GM12878 (cell line): ENCODE data around the gene DUSP16. TPM values are rescaled to one million over a fixed set of nuclear protein-coding genes. Genes with fewer than 3 reads are reported as not detected.

ENCODE experiments used
- ATAC-seq: fragments of 200-7000 bp; cut with Tn5 transposase; 3 replicates; pipeline ENCODE4 v1.9.1; 2020; ENCODE audit warnings: mild to moderate bottlenecking, moderate library complexity
- BruUV-seq: library from RNA; stranded (reverse); fragments of 400-500 nt; replicated peaks from 2 replicates; lab custom pipeline; 2021; lab: Mats Ljungman, UMichigan
- CTCF ChIA-PET: fragments of 300-600 bp; sonication (Branson Sonifier 250); formaldehyde crosslinking; extraction: SDS; loops from one replicate; lab custom pipeline; 2021; ENCODE audit warnings: inconsistent platforms; lab: Yijun Ruan, JAX
- POLR2A ChIA-PET: fragments of 350-600 bp; formaldehyde crosslinking; extraction: SDS; loops from one replicate; lab custom pipeline; 2021; ENCODE audit warnings: inconsistent platforms; lab: Charles Lee
- RAD21 ChIA-PET: fragments of 300-600 bp; sonication (Branson Sonifier 250); formaldehyde crosslinking; loops from one replicate; lab custom pipeline; 2023; ENCODE audit warnings: antibody characterized with exemption; ENCODE audit not compliant: unreplicated experiment; lab: Charles Lee
- SMC1A ChIA-PET: fragments of 300-600 bp; sonication (Branson Sonifier 250); formaldehyde crosslinking; loops from one replicate; lab custom pipeline; 2023; ENCODE audit not compliant: unreplicated experiment, uncharacterized antibody; lab: Charles Lee
- DNase-seq: peaks from one replicate; pipeline ENCODE4 v3.0.0-alpha.2; 2011; ENCODE audit warnings: low read depth, low spot score
- FAIRE-seq: peaks from 3 replicates; lab custom pipeline; 2011; peaks lifted over from hg19 to GRCh38; lab: Jason Lieb, UNC
- H2AFZ ChIP-seq: 2 replicates; pipeline ENCODE4 v1.6.0; 2011; ENCODE audit warnings: low read depth, low read length, control low read depth; ENCODE audit not compliant: control insufficient read depth
- H3K27ac ChIP-seq: 2 replicates; pipeline ENCODE4 v1.5.1; 2011; ENCODE audit warnings: control low read depth; ENCODE audit not compliant: control insufficient read depth, insufficient read depth
- H3K27me3 ChIP-seq, 2 experiments: replicated peaks in 1 of 2; 2 replicates each; pipeline versions ENCODE4 v1.6.0 to v1.6.1; 2011; ENCODE audit warnings: low read length in 1 of 2; ENCODE audit not compliant: control insufficient read depth in 2 of 2, insufficient read depth in 2 of 2
- H3K36me3 ChIP-seq, 2 experiments: 2 replicates each; pipeline ENCODE4 v1.5.1; 2011; ENCODE audit warnings: low read length in 1 of 2; ENCODE audit not compliant: control insufficient read depth in 2 of 2, insufficient read depth in 2 of 2
- H3K4me1 ChIP-seq: 2 replicates; pipeline ENCODE4 v1.6.1; 2011; ENCODE audit warnings: mild to moderate bottlenecking, low read length, moderate library complexity, mixed read lengths; ENCODE audit not compliant: control insufficient read depth, insufficient read depth
- H3K4me2 ChIP-seq: 2 replicates; pipeline ENCODE4 v1.6.0; 2011; ENCODE audit warnings: control low read depth; ENCODE audit not compliant: control insufficient read depth, insufficient read depth
- H3K4me3 ChIP-seq: fragments of 200-600 bp; sonication (generic); 2 replicates; pipeline ENCODE4 v1.5.1; 2016
- H3K79me2 ChIP-seq: 2 replicates; pipeline ENCODE4 v1.6.0; 2011; ENCODE audit warnings: low read length; ENCODE audit not compliant: control insufficient read depth, insufficient read depth
- H3K9ac ChIP-seq: 2 replicates; pipeline ENCODE4 v1.8.0; 2011; ENCODE audit warnings: low read length, control low read depth, mixed read lengths; ENCODE audit not compliant: control insufficient read depth, insufficient read depth
- H3K9me3 ChIP-seq: replicated peaks from 3 replicates; pipeline ENCODE4 v1.5.1; 2011; ENCODE audit warnings: mild to moderate bottlenecking, low read length; ENCODE audit not compliant: control insufficient read depth, insufficient read depth
- H4K20me1 ChIP-seq: 2 replicates; pipeline ENCODE4 v1.6.0; 2011; ENCODE audit not compliant: control insufficient read depth, insufficient read depth
- ASH2L ChIP-seq: fragments of 300-600, 200-600 bp; sonication (generic); IDR thresholded peaks from 2 replicates; pipeline ENCODE4 v1.6.1; 2017; ENCODE audit warnings: low read depth, mild to moderate bottlenecking, borderline replicate concordance
- ATF2 ChIP-seq: IDR thresholded peaks from 2 replicates; pipeline ENCODE4 v1.6.1; 2012; ENCODE audit warnings: low read length, inconsistent platforms
- CHD4 ChIP-seq: fragments of 200-600 bp; sonication (generic); IDR thresholded peaks from 2 replicates; pipeline ENCODE4 v1.6.1; 2016; ENCODE audit warnings: mild to moderate bottlenecking
- CREM ChIP-seq: IDR thresholded peaks from 2 replicates; pipeline ENCODE4 v1.6.1; 2014; ENCODE audit warnings: antibody characterized with exemption, low read depth
- EED ChIP-seq: sonication (generic); IDR thresholded peaks from 2 replicates; pipeline ENCODE4 v1.6.1; 2016; ENCODE audit warnings: antibody characterized with exemption, low read depth
- HCFC1 ChIP-seq: fragments of 150-350 bp; IDR thresholded peaks from 2 replicates; pipeline ENCODE4 v1.6.1; 2014; ENCODE audit warnings: low read length
- HDAC6 ChIP-seq: fragments of 200-600 bp; sonication (generic); IDR thresholded peaks from one replicate; pipeline ENCODE4 v1.8.0; 2017; ENCODE audit warnings: antibody characterized with exemption; ENCODE audit not compliant: unreplicated experiment
- IKZF1 ChIP-seq: fragments of 450-650 bp; conservative IDR thresholded peaks from 2 replicates; pipeline ENCODE4 v1.6.1; 2017; ENCODE audit warnings: antibody characterized with exemption, mild to moderate bottlenecking
- IKZF2 ChIP-seq, 2 experiments: fragments of 450-650 bp; IDR thresholded peaks; 2 replicates each; pipeline ENCODE4 v1.6.1; 2017; ENCODE audit warnings: mild to moderate bottlenecking in 2 of 2, moderate library complexity in 2 of 2
- KAT2A ChIP-seq: conservative IDR thresholded peaks from 2 replicates; pipeline ENCODE4 v1.6.1; 2011; ENCODE audit warnings: low read depth, low read length; ENCODE audit not compliant: control insufficient read depth
- MEF2A ChIP-seq: IDR thresholded peaks from 2 replicates; pipeline ENCODE4 v1.6.1; 2011; ENCODE audit warnings: low read depth, mild to moderate bottlenecking, low read length, moderate library complexity; ENCODE audit not compliant: insufficient read depth
- NR2C1 ChIP-seq: fragments of 450-650 bp; IDR thresholded peaks from 2 replicates; pipeline ENCODE4 v1.6.1; 2017; ENCODE audit warnings: antibody characterized with exemption, mild to moderate bottlenecking, moderate library complexity
- NR2F1 ChIP-seq: fragments of 450-650 bp; conservative IDR thresholded peaks from 2 replicates; pipeline ENCODE4 v1.6.1; 2017; ENCODE audit warnings: mild to moderate bottlenecking
- SMARCA5 ChIP-seq: fragments of 450-650 bp; IDR thresholded peaks from 2 replicates; pipeline ENCODE4 v1.6.1; 2017; ENCODE audit warnings: mild to moderate bottlenecking
- SPI1 ChIP-seq: IDR thresholded peaks from 2 replicates; pipeline ENCODE4 v1.6.1; 2011; ENCODE audit warnings: low read depth, mild to moderate bottlenecking, low read length, moderate library complexity, borderline replicate concordance; ENCODE audit not compliant: insufficient read depth
- SRF ChIP-seq, 2 experiments: IDR thresholded peaks; 2 replicates each; pipeline ENCODE4 v1.6.1; 2011; ENCODE audit warnings: low read depth in 2 of 2, low read length in 2 of 2, mild to moderate bottlenecking in 1 of 2, moderate library complexity in 1 of 2
- TCF3 ChIP-seq: IDR thresholded peaks from 2 replicates; pipeline ENCODE4 v1.6.1; 2012; ENCODE audit warnings: low read depth, mild to moderate bottlenecking, low read length, borderline replicate concordance; ENCODE audit not compliant: insufficient read depth
- ZNF622 ChIP-seq: fragments of 450-650 bp; IDR thresholded peaks from 2 replicates; pipeline ENCODE4 v1.6.1; 2017; ENCODE audit warnings: mild to moderate bottlenecking, inconsistent platforms
- ZSCAN29 ChIP-seq: fragments of 450-650 bp; IDR thresholded peaks from 2 replicates; pipeline ENCODE4 v1.6.1; 2017; ENCODE audit warnings: mild to moderate bottlenecking, moderate library complexity
- WGBS: methylation state at CpG from one replicate; pipeline ENCODE4 v1.1.6; 2016; ENCODE audit warnings: low lambda C conversion rate; ENCODE audit not compliant: insufficient replicate concordance, insufficient coverage; ENCODE audit errors: missing lambda C conversion rate; 5-methylcytosine and 5-hydroxymethylcytosine counted together
- in situ Hi-C: fragments of 300-500 bp; cut with MboI; formaldehyde crosslinking; loops from 9 replicates; pipeline ENCODE4 v1.14.3; 2018; ENCODE audit warnings: mixed read lengths
- intact Hi-C: fragments of 100-400 bp; cut with micrococcal nuclease; formaldehyde crosslinking; loops from one replicate; pipeline ENCODE4 v1.14.2; 2022; ENCODE audit not compliant: unreplicated experiment
- polyA plus RNA-seq, 11 experiments: library from polyadenylated mRNA; depleted of rRNA in 4 of 11; unstranded in 6 of 11; stranded (reverse) in 5 of 11; fragments of >200 nt; fragmentation: Nextera tagmentation in 4 of 11; fragmentation: Illumina TruSeq in 1 of 11; extraction: Ambion mirVana in 4 of 11; extraction: Trizol in 1 of 11; gene quantifications; 1 replicate in 1 of 11; 2 replicates in 10 of 11; pipeline versions ENCODE4 v1.2.1 to v1.2.3, GENCODE V29; 2011 to 2016; ENCODE audit warnings: inconsistent platforms in 2 of 11, missing spikeins in 2 of 11, low read depth in 1 of 11
- total RNA-seq, 4 experiments: library from RNA; depleted of rRNA in 3 of 4; stranded (reverse); fragments of >200 nt in 3 of 4; fragmentation: Illumina TruSeq in 1 of 4; extraction: Trizol in 1 of 4; gene quantifications; 2 replicates each; pipeline versions ENCODE4 v1.2.1 to v1.2.3, GENCODE V29; 2013 to 2021
- TF ChIP-seq, protein P1 (sequence below): fragments of 450-650 bp; IDR thresholded peaks from 2 replicates; pipeline ENCODE4 v1.6.1; 2017; ENCODE audit warnings: low read depth, mild to moderate bottlenecking, moderate library complexity
- TF ChIP-seq, protein P2 (sequence below): fragments of 450-650 bp; IDR thresholded peaks from 2 replicates; pipeline ENCODE4 v1.6.1; 2017; ENCODE audit warnings: mild to moderate bottlenecking

The DUSP16 gene
- total and polyA plus RNA-seq, 10 of the 15 experiments (the other 5 are each of a cell fraction or from before 2014, with no cell fraction given): 3.9 to 75.3 (median 26.8) TPM

DNA sequence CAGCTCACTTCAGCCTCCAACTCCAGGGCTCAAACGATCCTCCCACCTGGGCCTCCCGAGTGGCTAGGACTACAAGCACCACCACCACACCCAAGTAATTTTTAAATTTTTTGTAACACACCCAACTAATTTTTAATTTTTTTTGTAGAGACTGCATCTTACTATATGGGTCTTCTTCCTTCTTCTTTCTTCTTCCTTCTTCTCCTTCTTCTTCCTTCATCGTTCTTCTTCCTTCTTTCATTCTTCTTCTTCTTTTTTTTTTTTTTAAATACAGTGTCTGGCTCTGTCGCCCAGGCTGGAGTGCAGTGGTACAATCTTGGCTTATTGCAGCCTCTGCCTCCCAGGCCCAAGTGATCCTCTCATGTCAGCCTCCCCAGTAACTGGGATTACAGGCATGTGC, 48.0 kb upstream of the DUSP16 start (continued):
- TF ChIP-seq SRF (IDR thresholded peaks at IDR 0.05; ENCODE audit: low read depth in 2 of 2, low read length in 2 of 2) (no peak), MEF2A (no peak), HDAC6 (no peak), ZSCAN29 (no peak), TCF3 (no peak), EED (no peak), CREM (no peak), IKZF1 (no peak), IKZF2 (IDR thresholded peaks at IDR 0.05) (no peak), SPI1 (no peak), HCFC1 (no peak)
- TF ChIP-seq, protein P1, sequence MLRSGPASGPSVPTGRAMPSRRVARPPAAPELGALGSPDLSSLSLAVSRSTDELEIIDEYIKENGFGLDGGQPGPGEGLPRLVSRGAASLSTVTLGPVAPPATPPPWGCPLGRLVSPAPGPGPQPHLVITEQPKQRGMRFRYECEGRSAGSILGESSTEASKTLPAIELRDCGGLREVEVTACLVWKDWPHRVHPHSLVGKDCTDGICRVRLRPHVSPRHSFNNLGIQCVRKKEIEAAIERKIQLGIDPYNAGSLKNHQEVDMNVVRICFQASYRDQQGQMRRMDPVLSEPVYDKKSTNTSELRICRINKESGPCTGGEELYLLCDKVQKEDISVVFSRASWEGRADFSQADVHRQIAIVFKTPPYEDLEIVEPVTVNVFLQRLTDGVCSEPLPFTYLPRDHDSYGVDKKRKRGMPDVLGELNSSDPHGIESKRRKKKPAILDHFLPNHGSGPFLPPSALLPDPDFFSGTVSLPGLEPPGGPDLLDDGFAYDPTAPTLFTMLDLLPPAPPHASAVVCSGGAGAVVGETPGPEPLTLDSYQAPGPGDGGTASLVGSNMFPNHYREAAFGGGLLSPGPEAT: no peak

- Histone ChIP-seq H3K27me3 (no peaks in the 10 kb centered on the region), H3K79me2 (peaks cover 12% of the 10 kb centered on the region), H3K9me3 (no peaks in the 10 kb centered on the region), H3K9ac (no peak overlapping the region), H4K20me1 (no peaks in the 10 kb centered on the region), H3K4me2 (no peak overlapping the region), H2AFZ (no peak overlapping the region), H3K27ac (no peak overlapping the region), H3K4me1 (peaks cover 23% of the 10 kb centered on the region), H3K4me3 (no peak overlapping the region), H3K36me3 (peaks cover 0 to 2% of the 10 kb centered on the region in 2 experiments; a peak in 1 of 4 replicates)
- SMC1A ChIA-PET: interaction anchor here (0.6 to 4.9 kb wide), 8 partner anchors 26 to 252 kb away, joined by 3 to 102 read pairs (median 4); partner anchors contain the start of gene DUSP16
- 97% methylated on average over 1 of the region's 3 CpGs for WGBS
- DNase-seq (no peak), ATAC-seq (no peak), FAIRE-seq (no peak)
- CTCF ChIA-PET: interaction anchor here (0.6 to 4.4 kb wide), 7 partner anchors 33 to 233 kb away, joined by 3 to 70 read pairs (median 22); partner anchors contain the start of gene DUSP16
- in situ Hi-C loops: no loop called here
- POLR2A ChIA-PET: interaction anchor here (0.7 to 0.8 kb wide), 3 partner anchors 235 to 1155 kb away, joined by 4 to 6 read pairs (median 5); no protein-coding TSS in a partner anchor
- intact Hi-C loops: loop anchor here (5.0 kb wide), 2 partner anchors 108 to 132 kb away; partner anchors contain the start of gene CDKN1B
- RAD21 ChIA-PET: interaction anchor here (0.6 to 5.2 kb wide), 6 partner anchors 25 to 962 kb away, joined by 3 to 103 read pairs (median 14); partner anchors contain the start of genes BORCS5 and DUSP16
- no TSS peak for BruUV-seq
- TF ChIP-seq KAT2A (no peak), ATF2 (no peak), ASH2L (no peak), NR2F1 (no peak), CHD4 (no peak), ZNF622 (no peak), SMARCA5 (no peak), NR2C1 (no peak)
- TF ChIP-seq, protein P2, sequence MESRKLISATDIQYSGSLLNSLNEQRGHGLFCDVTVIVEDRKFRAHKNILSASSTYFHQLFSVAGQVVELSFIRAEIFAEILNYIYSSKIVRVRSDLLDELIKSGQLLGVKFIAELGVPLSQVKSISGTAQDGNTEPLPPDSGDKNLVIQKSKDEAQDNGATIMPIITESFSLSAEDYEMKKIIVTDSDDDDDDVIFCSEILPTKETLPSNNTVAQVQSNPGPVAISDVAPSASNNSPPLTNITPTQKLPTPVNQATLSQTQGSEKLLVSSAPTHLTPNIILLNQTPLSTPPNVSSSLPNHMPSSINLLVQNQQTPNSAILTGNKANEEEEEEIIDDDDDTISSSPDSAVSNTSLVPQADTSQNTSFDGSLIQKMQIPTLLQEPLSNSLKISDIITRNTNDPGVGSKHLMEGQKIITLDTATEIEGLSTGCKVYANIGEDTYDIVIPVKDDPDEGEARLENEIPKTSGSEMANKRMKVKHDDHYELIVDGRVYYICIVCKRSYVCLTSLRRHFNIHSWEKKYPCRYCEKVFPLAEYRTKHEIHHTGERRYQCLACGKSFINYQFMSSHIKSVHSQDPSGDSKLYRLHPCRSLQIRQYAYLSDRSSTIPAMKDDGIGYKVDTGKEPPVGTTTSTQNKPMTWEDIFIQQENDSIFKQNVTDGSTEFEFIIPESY: no peak
Observed at GRCh38 chr12:12609692-12610091, 47.0 kb upstream of the DUSP16 start.
